SH-SY5Y (cell line): Measurements from ENCODE around the gene DCUN1D2.

Experiments
- GATA2 ChIP-seq: IDR thresholded peaks from 2 replicates; pipeline ENCODE4 v1.6.1; 2011; ENCODE audit warnings: mild to moderate bottlenecking, low read depth, low read length
- GATA3 ChIP-seq: IDR thresholded peaks from 2 replicates; pipeline ENCODE4 v1.6.1; 2011; ENCODE audit warnings: low read depth, mild to moderate bottlenecking, low read length, moderate library complexity

- TF ChIP-seq GATA2 (no peak), GATA3 (no peak)
Observed at GRCh38 chr13:113410472-113411201, 79.9 kb downstream of the DCUN1D2 start.
